IPS DF 4.7 (cell line): Measurements from ENCODE around the gene KIDINS220.

Experiments
- DNase-seq: peaks from one replicate; pipeline ENCODE4 v3.0.0-alpha.2; 2013; ENCODE audit warnings: low spot score; ENCODE audit errors: extremely low read depth

The KIDINS220 gene

GRCh38 chr2:8851811-8852560 is 14.6 kb upstream of the KIDINS220 start:
- no peak for DNase-seq

GRCh38 chr2:8850845-8851487 is 13.6 kb upstream of the KIDINS220 start:
- DNase-seq = no peak

GRCh38 chr2:8849327-8849726 is 11.9 kb upstream of the KIDINS220 start:
- DNase-seq = no peak

- DNase-seq = no peak
Measured at GRCh38 chr2:8848328-8849100, 11.1 kb upstream of the KIDINS220 start.

GRCh38 chr2:8847400-8847799 is 10.0 kb upstream of the KIDINS220 start:
- DNase-seq = no peak

GRCh38 chr2:8841932-8842331 is 4.5 kb upstream of the KIDINS220 start:
- DNase-seq = no peak

- no peak for DNase-seq
Measured at GRCh38 chr2:8840475-8841091, 3.2 kb upstream of the KIDINS220 start.

- DNase-seq = no peak
Measured at GRCh38 chr2:8839189-8839965, 2.0 kb upstream of the KIDINS220 start.

GRCh38 chr2:8837795-8838140 is 355 bp upstream of the KIDINS220 start:
- peak; percentile 3 for DNase-seq

- DNase-seq = no peak
Measured at GRCh38 chr2:8835279-8835678, 2.1 kb downstream of the KIDINS220 start.

GRCh38 chr2:8833853-8834252 is 3.6 kb downstream of the KIDINS220 start:
- DNase-seq = no peak

- no peak for DNase-seq
Measured at GRCh38 chr2:8831516-8831915, 5.9 kb downstream of the KIDINS220 start.

GRCh38 chr2:8827729-8828128 is 9.7 kb downstream of the KIDINS220 start:
- DNase-seq = no peak

- DNase-seq = no peak
Measured at GRCh38 chr2:8822218-8822617, 15.2 kb downstream of the KIDINS220 start.

GRCh38 chr2:8821276-8822217 is 15.9 kb downstream of the KIDINS220 start:
- DNase-seq = no peak

- DNase-seq = no peak
Measured at GRCh38 chr2:8819948-8820347, 17.5 kb downstream of the KIDINS220 start.

- DNase-seq = no peak
Measured at GRCh38 chr2:8819194-8819593, 18.2 kb downstream of the KIDINS220 start.

GRCh38 chr2:8817221-8817620 is 20.2 kb downstream of the KIDINS220 start:
- DNase-seq = no peak

GRCh38 chr2:8806885-8807704 is 30.3 kb downstream of the KIDINS220 start:
- DNase-seq = no peak
